Measurements from ENCODE around the gene ZSCAN10. TPM values are rescaled to one million over a fixed set of nuclear protein-coding genes. Genes with fewer than 3 reads are reported as not detected.

The ZSCAN10 gene
- total and polyA plus RNA-seq, 2 of the 13 experiments (the other 11 are each of a cell fraction or from before 2014, with no cell fraction given): not detected

DNA sequence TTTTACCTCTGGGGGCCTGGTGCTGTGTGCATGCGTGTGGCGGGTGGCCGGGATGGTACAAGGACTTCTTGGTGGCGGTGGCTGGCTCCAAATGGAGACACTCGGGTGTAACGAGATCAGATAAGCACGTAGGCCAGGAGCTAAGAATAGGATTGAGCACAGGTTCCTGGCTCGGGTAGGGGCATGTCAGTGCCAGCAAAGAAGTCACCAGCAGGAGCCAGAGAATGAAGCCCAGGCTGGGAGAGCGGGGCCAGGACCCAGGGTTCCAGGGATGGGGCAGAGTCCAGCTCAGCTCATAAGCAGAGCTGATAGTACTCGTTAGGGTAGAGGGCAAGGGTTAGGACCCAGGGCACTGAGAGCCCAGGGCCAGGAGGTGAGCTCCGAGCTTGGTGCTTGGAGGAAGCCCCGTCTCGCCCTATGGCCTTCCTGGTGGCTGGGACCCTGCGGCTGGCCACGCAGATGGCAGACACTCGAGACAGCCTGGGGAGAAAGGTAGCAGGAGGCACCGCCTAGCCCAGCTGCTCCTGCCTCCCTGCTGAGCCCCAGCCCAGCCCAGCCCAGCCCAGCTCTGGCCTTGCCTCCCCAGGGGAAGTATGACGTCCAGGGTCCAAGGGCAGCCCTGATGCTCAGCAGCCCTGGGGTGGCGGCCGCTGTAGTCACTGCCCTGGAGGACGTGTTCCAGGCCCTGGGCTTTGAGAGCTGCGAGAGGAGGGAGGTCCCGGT, 44.7 kb upstream of the ZSCAN10 start (continued):
- TF ChIP-seq, protein P1, sequence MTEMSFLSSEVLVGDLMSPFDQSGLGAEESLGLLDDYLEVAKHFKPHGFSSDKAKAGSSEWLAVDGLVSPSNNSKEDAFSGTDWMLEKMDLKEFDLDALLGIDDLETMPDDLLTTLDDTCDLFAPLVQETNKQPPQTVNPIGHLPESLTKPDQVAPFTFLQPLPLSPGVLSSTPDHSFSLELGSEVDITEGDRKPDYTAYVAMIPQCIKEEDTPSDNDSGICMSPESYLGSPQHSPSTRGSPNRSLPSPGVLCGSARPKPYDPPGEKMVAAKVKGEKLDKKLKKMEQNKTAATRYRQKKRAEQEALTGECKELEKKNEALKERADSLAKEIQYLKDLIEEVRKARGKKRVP (CRISPR knock-in tag; IDR thresholded peaks at IDR 0.05): no peak
- TF ChIP-seq IKZF4 (CRISPR knock-in tag; IDR thresholded peaks at IDR 0.05; ENCODE audit: borderline replicate concordance, low read depth, not compliant biosample characterization) (peak; percentile 48), HNF4G (IDR thresholded peaks at IDR 0.05; ENCODE audit: borderline replicate concordance, low read depth, low read length) (peak; percentile 24), HNF4G (CRISPR knock-in tag; IDR thresholded peaks at IDR 0.05; ENCODE audit: borderline replicate concordance, low read depth) (peak; percentile 66; the same call in 1 of the 2 replicates), ZNF781 (CRISPR knock-in tag; IDR thresholded peaks at IDR 0.05; ENCODE audit: borderline replicate concordance, not compliant biosample characterization) (no peak), ZNF557 (CRISPR knock-in tag; IDR thresholded peaks at IDR 0.05) (no peak), DPF2 (CRISPR knock-in tag; IDR thresholded peaks at IDR 0.05; ENCODE audit: borderline replicate concordance, low read depth) (no peak), ZFP36 (IDR thresholded peaks at IDR 0.05; ENCODE audit: borderline replicate concordance, low read depth, low read length, partially characterized antibody) (no peak), REPIN1 (CRISPR knock-in tag; IDR thresholded peaks at IDR 0.05; ENCODE audit: borderline replicate concordance, low read depth) (no peak), SMAD1 (CRISPR knock-in tag; IDR thresholded peaks at IDR 0.05; ENCODE audit: borderline replicate concordance, low read depth) (no peak), ZNF749 (CRISPR knock-in tag; IDR thresholded peaks at IDR 0.05; ENCODE audit: borderline replicate concordance) (no peak), ZSCAN9 (CRISPR knock-in tag; IDR thresholded peaks at IDR 0.05; ENCODE audit: borderline replicate concordance) (no peak), TCF7L2 (IDR thresholded peaks at IDR 0.05; ENCODE audit: low read depth, low read length) (no peak), ZNF616 (CRISPR knock-in tag; IDR thresholded peaks at IDR 0.05; ENCODE audit: low read depth) (no peak), JUNB (CRISPR knock-in tag; IDR thresholded peaks at IDR 0.05; ENCODE audit: borderline replicate concordance) (no peak)
- TF ChIP-seq, protein P2, sequence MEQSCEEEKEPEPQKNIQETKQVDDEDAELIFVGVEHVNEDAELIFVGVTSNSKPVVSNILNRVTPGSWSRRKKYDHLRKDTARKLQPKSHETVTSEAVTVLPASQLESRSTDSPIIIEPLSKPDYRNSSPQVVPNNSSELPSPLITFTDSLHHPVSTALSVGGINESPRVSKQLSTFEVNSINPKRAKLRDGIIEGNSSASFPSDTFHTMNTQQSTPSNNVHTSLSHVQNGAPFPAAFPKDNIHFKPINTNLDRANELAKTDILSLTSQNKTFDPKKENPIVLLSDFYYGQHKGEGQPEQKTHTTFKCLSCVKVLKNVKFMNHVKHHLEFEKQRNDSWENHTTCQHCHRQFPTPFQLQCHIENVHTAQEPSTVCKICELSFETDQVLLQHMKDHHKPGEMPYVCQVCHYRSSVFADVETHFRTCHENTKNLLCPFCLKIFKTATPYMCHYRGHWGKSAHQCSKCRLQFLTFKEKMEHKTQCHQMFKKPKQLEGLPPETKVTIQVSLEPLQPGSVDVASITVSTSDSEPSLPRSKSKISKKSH (CRISPR knock-in tag; IDR thresholded peaks at IDR 0.05; ENCODE audit: borderline replicate concordance): 0 out of 2 replicates have a peak, but pooled peaks have one; percentile 62
- TF ChIP-seq, protein P3, sequence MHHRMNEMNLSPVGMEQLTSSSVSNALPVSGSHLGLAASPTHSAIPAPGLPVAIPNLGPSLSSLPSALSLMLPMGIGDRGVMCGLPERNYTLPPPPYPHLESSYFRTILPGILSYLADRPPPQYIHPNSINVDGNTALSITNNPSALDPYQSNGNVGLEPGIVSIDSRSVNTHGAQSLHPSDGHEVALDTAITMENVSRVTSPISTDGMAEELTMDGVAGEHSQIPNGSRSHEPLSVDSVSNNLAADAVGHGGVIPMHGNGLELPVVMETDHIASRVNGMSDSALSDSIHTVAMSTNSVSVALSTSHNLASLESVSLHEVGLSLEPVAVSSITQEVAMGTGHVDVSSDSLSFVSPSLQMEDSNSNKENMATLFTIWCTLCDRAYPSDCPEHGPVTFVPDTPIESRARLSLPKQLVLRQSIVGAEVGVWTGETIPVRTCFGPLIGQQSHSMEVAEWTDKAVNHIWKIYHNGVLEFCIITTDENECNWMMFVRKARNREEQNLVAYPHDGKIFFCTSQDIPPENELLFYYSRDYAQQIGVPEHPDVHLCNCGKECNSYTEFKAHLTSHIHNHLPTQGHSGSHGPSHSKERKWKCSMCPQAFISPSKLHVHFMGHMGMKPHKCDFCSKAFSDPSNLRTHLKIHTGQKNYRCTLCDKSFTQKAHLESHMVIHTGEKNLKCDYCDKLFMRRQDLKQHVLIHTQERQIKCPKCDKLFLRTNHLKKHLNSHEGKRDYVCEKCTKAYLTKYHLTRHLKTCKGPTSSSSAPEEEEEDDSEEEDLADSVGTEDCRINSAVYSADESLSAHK (CRISPR knock-in tag; IDR thresholded peaks at IDR 0.05; ENCODE audit: borderline replicate concordance): no peak
- TF ChIP-seq, protein P4, sequence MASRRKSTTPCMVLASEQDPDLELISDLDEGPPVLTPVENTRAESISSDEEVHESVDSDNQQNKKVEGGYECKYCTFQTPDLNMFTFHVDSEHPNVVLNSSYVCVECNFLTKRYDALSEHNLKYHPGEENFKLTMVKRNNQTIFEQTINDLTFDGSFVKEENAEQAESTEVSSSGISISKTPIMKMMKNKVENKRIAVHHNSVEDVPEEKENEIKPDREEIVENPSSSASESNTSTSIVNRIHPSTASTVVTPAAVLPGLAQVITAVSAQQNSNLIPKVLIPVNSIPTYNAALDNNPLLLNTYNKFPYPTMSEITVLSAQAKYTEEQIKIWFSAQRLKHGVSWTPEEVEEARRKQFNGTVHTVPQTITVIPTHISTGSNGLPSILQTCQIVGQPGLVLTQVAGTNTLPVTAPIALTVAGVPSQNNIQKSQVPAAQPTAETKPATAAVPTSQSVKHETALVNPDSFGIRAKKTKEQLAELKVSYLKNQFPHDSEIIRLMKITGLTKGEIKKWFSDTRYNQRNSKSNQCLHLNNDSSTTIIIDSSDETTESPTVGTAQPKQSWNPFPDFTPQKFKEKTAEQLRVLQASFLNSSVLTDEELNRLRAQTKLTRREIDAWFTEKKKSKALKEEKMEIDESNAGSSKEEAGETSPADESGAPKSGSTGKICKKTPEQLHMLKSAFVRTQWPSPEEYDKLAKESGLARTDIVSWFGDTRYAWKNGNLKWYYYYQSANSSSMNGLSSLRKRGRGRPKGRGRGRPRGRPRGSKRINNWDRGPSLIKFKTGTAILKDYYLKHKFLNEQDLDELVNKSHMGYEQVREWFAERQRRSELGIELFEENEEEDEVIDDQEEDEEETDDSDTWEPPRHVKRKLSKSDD (CRISPR knock-in tag; IDR thresholded peaks at IDR 0.05; ENCODE audit: low read depth): no peak
- TF ChIP-seq, protein P5, sequence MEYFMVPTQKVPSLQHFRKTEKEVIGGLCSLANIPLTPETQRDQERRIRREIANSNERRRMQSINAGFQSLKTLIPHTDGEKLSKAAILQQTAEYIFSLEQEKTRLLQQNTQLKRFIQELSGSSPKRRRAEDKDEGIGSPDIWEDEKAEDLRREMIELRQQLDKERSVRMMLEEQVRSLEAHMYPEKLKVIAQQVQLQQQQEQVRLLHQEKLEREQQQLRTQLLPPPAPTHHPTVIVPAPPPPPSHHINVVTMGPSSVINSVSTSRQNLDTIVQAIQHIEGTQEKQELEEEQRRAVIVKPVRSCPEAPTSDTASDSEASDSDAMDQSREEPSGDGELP (IDR thresholded peaks at IDR 0.05; ENCODE audit: borderline replicate concordance, low read depth): peak; percentile 42; the same call in 1 of the 2 replicates
